GM12874 (cell line): ENCODE data around the gene HDAC4.

ENCODE experiments used
- TF ChIP-seq, protein P1 (sequence below): IDR thresholded peaks from 2 replicates; pipeline ENCODE4 v1.5.1; 2011; ENCODE audit warnings: low read depth, mild to moderate bottlenecking, control low read depth, low read length, moderate library complexity; ENCODE audit not compliant: insufficient read depth

The HDAC4 gene

DNA sequence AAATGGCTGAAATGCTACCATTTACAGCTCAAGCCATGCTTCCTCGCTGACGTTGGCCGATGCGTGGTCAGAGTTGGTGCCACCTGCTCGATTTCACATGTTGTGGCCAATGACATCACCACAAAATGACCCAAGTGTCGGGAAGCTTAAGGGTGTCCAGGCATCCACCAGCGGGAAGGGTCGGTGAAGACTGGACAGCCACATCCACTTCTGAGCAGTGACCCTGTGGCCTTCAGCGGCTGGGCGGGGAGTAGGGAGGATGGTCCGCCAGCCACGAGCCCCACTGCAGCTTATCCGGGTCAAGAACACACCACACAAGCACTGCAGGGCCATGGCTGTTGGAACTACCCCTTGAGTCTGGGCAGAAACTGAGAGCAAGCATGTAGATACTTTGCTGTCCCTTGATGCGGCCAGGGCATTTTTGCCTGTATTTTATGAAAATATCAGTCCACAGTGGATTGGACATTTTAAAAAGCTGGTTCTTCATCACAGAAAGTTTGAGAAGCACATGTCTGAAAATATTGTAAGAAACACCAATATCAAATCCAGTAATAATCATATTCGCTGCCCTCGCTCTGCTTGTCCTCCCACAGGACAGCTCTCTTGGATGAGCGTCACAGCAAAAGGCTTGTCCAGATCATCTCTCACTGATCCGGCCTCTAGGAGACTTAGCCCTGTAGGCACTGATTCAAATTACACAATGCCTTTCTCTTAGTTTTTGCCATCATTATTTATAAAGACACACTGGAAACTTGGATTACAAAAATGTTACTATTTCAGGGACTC, 379.0 kb downstream of the HDAC4 start:
- TF ChIP-seq, protein P1, sequence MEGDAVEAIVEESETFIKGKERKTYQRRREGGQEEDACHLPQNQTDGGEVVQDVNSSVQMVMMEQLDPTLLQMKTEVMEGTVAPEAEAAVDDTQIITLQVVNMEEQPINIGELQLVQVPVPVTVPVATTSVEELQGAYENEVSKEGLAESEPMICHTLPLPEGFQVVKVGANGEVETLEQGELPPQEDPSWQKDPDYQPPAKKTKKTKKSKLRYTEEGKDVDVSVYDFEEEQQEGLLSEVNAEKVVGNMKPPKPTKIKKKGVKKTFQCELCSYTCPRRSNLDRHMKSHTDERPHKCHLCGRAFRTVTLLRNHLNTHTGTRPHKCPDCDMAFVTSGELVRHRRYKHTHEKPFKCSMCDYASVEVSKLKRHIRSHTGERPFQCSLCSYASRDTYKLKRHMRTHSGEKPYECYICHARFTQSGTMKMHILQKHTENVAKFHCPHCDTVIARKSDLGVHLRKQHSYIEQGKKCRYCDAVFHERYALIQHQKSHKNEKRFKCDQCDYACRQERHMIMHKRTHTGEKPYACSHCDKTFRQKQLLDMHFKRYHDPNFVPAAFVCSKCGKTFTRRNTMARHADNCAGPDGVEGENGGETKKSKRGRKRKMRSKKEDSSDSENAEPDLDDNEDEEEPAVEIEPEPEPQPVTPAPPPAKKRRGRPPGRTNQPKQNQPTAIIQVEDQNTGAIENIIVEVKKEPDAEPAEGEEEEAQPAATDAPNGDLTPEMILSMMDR = no peak

DNA sequence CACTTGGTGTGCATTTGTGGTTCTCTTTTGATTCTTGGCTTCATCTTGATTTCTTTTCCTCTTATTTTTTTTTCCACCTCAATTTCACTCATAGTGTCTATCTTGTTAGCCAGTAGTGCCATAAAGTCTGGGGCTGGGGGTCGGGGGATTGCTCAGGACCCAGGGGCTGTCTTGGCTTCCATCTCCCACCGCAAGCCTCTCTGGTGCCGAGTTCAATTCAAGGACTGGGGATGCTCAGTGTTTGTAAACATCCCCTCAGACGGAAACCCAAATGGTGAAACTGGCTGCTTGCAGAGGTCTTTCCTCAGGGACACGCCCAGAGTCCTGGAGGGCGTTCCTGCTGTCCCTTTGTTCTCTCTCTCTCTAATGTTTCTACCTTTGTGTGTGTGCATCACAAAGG, 379.6 kb downstream of the HDAC4 start:
- TF ChIP-seq, protein P1 = no peak

DNA sequence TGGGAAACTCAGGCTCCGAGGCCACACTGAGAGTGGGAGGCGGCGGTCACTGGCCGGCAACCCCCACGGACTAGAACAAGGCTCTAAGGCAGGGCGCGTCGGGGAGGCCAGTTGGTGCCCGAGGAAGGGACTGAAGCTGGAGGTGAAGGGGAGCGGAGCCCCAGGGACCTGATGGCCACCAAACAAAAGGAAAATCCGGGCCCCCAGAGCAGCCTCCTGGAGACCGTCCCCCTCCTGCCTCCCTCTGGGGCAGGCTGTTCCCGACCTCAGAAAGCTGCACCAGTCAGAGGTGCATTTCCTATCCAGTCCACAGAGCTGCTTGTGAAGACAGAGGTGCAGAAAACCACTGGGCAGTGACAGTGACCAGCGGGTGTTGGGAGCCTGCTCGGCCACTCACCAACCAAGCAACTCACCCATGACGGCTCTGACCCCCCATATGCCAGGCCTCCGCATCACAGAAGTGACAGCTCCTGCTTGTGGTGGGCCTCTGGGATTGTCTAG, 380.2 kb downstream of the HDAC4 start:
- TF ChIP-seq, protein P1 = no peak

DNA sequence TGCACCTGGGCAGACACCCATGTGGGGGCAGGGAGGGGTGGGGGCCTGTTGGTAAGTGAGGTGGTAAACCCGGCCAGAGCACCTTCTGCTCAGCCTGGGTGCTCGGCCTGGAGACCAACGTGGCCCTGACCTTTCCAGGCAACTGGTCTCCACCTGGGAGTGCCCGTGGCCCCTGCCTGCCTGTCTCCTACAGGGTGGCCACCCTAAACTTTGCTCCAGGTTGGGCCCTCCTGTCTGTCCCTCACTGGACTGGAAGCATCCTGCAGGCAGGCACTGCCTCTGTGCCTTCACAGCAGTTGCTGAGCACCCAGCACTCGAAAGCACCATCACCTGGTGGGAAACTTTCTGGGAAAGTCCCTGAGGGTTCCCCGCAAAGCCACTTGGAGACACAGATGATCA, 381.6 kb downstream of the HDAC4 start:
- TF ChIP-seq, protein P1 = no peak

DNA sequence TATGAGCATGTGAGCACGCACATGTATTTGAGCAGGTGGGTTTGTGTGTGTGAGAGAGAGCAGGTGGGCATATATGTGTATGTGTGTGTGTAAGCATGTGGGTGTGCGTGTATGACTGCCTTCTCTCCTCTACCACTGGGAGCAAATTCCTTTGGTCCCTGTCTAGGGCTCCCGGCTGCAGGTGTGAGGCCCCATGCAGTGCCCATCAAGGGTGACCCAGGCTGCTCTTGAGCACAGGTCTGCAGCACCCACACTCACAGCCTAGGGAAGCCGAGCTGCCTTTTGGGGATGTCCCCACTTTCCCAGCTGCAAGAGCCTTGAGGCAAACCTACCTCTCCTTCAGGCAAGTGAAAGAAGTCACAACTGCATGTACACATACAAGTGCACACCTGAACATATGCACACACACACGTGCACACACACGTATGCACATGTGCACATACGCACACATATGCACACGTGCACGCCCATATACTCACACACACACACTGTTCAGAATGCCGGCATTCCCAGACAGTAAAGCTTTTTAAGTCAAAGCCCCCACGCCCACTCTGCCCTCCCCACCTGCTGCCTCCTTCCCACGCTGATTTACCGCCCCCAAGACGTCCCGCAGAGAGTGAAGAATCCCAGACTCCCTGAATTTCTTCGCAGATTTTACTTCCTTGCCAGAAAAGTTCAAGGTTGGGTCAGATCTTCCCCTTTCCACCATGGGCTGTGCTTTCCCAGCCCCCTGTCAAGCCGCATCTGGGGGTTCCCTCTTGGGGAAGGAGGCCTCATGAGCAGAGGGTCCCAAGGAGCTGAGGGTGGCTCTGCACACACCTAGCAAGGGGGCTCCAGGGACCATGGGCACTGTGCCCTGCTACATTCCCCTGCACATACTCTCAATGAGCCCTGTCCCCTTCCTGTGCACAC, 382.3 kb downstream of the HDAC4 start:
- TF ChIP-seq, protein P1 = no peak

DNA sequence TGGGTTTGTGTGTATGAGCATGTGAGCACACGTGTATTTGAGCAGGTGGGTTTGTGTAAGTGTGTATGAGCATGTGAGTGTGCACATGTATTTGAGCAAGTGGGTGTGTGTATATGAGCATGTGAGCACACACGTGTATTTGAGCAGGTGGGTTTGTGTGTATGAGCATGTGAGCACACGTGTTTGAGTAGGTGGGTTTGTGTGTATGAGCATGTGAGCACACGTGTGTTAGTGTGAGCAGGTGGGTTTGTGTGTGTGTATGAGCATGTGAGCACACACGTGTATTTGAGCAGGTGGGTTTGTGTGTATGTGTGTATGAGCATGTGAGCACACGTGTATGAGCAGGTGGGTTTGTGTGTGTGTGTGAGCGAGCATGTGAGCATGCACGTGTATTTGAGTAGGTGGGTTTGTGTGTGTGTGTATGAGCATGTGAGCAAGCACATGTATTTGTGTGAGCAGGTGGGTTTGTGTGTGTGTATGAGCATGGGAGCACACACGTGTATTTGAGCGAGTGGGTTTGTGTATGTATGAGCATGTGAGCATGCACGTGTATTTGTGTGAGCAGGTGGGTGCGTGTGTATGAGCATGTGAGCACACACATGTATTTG, 383.2 kb downstream of the HDAC4 start:
- TF ChIP-seq, protein P1 = no peak

DNA sequence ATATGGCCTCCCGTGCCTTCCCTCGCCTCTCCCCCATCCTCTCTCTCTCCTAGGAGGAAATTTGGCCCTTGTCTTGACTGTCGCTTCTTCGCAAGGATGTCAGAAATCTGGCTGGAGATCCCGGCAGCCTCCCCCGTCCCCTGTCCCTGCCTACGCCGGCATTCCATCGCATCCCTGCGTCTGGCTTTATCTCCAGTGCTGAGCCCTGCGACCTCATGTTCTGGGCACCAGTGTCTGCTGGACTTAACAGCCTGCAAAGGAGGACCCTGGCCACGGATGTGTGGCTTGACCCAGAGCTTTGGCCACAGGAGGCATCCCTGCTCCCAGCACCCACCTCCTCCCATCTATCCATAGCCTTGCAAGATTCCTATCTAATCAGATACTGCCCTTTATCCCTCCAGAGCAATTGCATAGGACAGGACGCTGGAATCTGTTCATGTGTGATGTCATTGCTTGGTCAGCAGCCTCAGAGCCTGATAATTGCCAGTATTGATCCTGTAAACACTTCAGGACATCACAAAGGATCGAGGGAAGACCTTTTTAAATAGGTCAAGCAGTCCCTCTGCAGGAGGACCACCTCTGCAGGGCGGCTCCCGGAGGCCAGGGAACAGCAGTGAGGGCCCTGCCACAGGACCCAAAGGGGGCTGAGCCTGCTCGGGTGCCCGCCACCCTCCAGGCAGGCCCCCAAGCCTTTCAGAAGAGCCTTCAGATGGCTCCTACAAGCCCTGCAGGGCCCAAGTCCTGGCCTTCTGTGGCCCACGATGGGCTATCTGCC, 384.7 kb downstream of the HDAC4 start:
- TF ChIP-seq, protein P1 = no peak
